Right atrium auricular region (tissue), 2 donors: ENCODE measurements around the gene TRPC5OS. TPM values are rescaled to one million over a fixed set of nuclear protein-coding genes. Genes with fewer than 3 reads are reported as not detected.
A peak's percentile ranks its signal among the peaks of the same experiment; 100 is the strongest.

Experiments
- DNase-seq: peaks from one replicate; pipeline ENCODE4 v3.0.0-alpha.2; 2019; ENCODE audit warnings: low spot score
- H3K27ac ChIP-seq, 2 donors: fragments of 200-600 bp; sonication (generic); 1 replicate in 1 of 2; 2 replicates in 1 of 2; pipeline ENCODE4 v1.5.1; 2016 to 2019
- H3K27me3 ChIP-seq, 2 donors: fragments of 200-600 bp; sonication (generic); one replicate each; pipeline versions ENCODE4 v1.5.1 to v1.6.0; 2017 to 2019
- H3K36me3 ChIP-seq: fragments of 200-600 bp; sonication (generic); one replicate; pipeline ENCODE4 v1.5.1; 2016
- H3K4me1 ChIP-seq, 2 donors: fragments of 200-600 bp; sonication (generic); one replicate each; pipeline versions ENCODE4 v1.5.1 to v1.6.0; 2017 to 2019
- H3K4me3 ChIP-seq, 2 donors: fragments of 200-600 bp; sonication (generic); 1 replicate in 1 of 2; 2 replicates in 1 of 2; pipeline ENCODE4 v1.5.1; 2017 to 2019; ENCODE audit warnings: mild to moderate bottlenecking in 1 of 2, moderate library complexity in 1 of 2
- H3K9me3 ChIP-seq, 2 donors: fragments of 200-600 bp; sonication (generic); one replicate each; pipeline ENCODE4 v1.5.1; 2019
- total RNA-seq, 2 donors: library from RNA; depleted of rRNA; stranded (reverse); fragments of >200 nt; gene quantifications; one replicate each; pipeline ENCODE4 v1.1.0, GENCODE V29; 2016
- TF ChIP-seq, protein P1 (sequence below), 2 donors: fragments of 200-600 bp; sonication (generic); IDR thresholded peaks; one replicate each; pipeline ENCODE4 v1.5.1; 2019; ENCODE audit warnings: antibody characterized with exemption in 2 of 2

The TRPC5OS gene
- total RNA-seq, 2 donors from 2014 or later = 0.15 TPM; not detected in 1

DNA sequence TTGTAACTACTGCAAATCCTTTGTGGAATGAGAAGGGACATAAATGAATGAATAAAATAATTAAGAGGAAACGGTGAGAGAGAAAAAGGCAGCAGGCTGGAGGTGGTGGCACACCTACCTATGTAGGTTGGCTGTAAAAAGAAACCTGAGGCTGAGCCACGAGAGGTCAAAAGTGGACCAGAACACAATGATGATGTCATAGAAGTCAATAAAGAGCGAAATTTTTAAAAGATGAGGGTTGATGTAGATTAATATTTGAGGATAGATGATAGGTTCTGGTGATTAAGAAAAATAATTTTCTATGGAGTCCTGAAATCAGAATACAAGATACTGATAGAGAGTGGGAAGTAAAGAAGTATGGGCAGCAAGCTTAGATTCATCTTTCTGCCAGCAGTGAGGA lies 1.7 kb downstream of the TRPC5OS start:
- Histone ChIP-seq H3K27ac (no peak overlapping the region), H3K4me1 (no peaks in the 10 kb centered on the region), H3K9me3 (no peaks in the 10 kb centered on the region), H3K27me3 (no peaks in the 10 kb centered on the region), H3K36me3 (no peaks in the 10 kb centered on the region), H3K4me3 (no peak overlapping the region)
- no peak for DNase-seq
- TF ChIP-seq, protein P1, sequence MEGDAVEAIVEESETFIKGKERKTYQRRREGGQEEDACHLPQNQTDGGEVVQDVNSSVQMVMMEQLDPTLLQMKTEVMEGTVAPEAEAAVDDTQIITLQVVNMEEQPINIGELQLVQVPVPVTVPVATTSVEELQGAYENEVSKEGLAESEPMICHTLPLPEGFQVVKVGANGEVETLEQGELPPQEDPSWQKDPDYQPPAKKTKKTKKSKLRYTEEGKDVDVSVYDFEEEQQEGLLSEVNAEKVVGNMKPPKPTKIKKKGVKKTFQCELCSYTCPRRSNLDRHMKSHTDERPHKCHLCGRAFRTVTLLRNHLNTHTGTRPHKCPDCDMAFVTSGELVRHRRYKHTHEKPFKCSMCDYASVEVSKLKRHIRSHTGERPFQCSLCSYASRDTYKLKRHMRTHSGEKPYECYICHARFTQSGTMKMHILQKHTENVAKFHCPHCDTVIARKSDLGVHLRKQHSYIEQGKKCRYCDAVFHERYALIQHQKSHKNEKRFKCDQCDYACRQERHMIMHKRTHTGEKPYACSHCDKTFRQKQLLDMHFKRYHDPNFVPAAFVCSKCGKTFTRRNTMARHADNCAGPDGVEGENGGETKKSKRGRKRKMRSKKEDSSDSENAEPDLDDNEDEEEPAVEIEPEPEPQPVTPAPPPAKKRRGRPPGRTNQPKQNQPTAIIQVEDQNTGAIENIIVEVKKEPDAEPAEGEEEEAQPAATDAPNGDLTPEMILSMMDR (IDR thresholded peaks at IDR 0.05) = no peak

DNA sequence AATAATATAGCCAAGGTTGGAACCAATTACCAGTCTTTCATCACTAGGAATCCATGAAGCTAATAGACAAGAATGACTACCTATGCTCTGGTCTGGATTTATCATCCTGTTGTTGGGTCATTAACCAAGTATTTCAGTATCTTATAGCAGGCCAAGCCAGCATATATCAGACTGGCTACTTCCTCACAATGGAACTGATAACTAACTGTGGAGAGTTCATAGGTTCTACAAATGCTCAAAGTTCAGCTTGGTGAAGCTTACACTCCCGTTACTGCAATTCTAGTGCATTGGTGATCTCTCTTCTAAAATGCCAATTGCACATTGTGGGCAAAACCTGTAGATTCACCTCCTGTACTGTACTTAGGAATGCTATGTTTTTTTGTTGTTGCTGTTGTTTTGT lies 4.8 kb downstream of the TRPC5OS start:
- H3K27me3 ChIP-seq = no peaks in the 10 kb centered on the region
- H3K4me3 ChIP-seq = no peak overlapping the region
- DNase-seq = no peak
- no peaks in the 10 kb centered on the region for H3K9me3 ChIP-seq
- H3K4me1 ChIP-seq = no peaks in the 10 kb centered on the region
- TF ChIP-seq, protein P1 (IDR thresholded peaks at IDR 0.05) = no peak
- H3K27ac ChIP-seq = no peak overlapping the region
- H3K36me3 ChIP-seq = no peaks in the 10 kb centered on the region

- H3K4me1 ChIP-seq = no peaks in the 10 kb centered on the region
- H3K9me3 ChIP-seq = no peaks in the 10 kb centered on the region
- TF ChIP-seq, protein P1 (IDR thresholded peaks at IDR 0.05) = no peak
Measured at GRCh38 chrX:111881715-111882114, 5.7 kb downstream of the TRPC5OS start.

DNA sequence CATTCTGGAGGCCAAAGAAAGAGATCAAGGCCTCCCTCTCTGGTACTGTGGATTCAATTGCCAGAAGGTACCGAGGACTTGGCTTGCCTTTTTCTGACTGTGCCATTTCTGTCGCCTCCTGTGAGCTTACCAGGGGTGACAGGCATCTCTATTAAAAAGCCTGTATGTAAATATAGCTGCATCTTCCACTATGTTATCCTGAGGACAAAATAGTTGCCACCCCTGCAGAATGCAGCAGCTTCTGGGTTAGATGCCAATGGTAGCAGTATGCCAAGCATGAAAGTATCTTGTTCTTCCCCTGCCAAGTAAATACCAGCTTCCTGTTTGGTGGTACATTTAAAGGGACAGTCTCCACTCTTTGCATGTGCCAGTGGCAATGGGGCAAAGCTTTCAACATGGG lies 10.7 kb downstream of the TRPC5OS start:
- Histone ChIP-seq H3K4me3 (no peak overlapping the region), H3K27ac (peak overlapping the region in 1 of 2 donors; percentile 14), H3K36me3 (no peaks in the 10 kb centered on the region), H3K4me1 (no peaks in the 10 kb centered on the region), H3K27me3 (no peaks in the 10 kb centered on the region), H3K9me3 (no peaks in the 10 kb centered on the region)
- DNase-seq = no peak
- TF ChIP-seq, protein P1 (IDR thresholded peaks at IDR 0.05) = no peak

More at GRCh38 chrX:111881715-111882114, 5.7 kb downstream of the TRPC5OS start:
- no peak for DNase-seq
- H3K27me3 ChIP-seq = no peaks in the 10 kb centered on the region
- no peak overlapping the region for H3K27ac ChIP-seq
- H3K4me3 ChIP-seq = no peak overlapping the region
- no peaks in the 10 kb centered on the region for H3K36me3 ChIP-seq

DNA sequence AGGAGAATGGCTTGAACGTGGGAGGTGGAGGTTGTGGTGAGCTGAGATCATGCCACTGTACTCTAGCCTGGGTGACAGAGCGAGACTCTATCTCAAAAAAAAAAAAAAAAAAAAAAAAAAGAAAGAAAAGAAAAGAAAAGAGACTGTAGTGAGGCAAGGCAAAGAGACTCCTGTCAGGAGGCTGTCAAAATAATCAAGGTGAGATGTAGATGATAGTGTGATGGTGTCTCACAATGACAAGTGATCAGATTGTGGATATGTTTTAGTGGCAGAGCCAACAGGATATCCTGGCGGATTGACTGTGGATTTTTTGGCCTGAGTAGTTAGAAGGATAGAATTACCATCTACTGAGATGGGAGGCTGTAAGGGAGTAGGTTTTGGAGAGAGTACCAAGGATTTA lies 12.6 kb downstream of the TRPC5OS start:
- H3K36me3 ChIP-seq = no peaks in the 10 kb centered on the region
- TF ChIP-seq, protein P1 (IDR thresholded peaks at IDR 0.05) = no peak
- H3K27ac ChIP-seq = no peak overlapping the region
- DNase-seq = no peak
- no peaks in the 10 kb centered on the region for H3K9me3 ChIP-seq
- no peak overlapping the region for H3K4me3 ChIP-seq
- no peaks in the 10 kb centered on the region for H3K27me3 ChIP-seq
- no peaks in the 10 kb centered on the region for H3K4me1 ChIP-seq

GRCh38 chrX:111892375-111892774 lies 16.4 kb downstream of the TRPC5OS start:
- H3K4me1 ChIP-seq = no peaks in the 10 kb centered on the region
- no peak overlapping the region for H3K4me3 ChIP-seq
- no peak for DNase-seq
- TF ChIP-seq, protein P1 (IDR thresholded peaks at IDR 0.05) = no peak
- H3K27ac ChIP-seq = no peak overlapping the region
- H3K27me3 ChIP-seq = no peaks in the 10 kb centered on the region
- H3K36me3 ChIP-seq = no peaks in the 10 kb centered on the region
- no peaks in the 10 kb centered on the region for H3K9me3 ChIP-seq
